ENCODE data around the gene TMEM258. TPM values are rescaled to one million over a fixed set of nuclear protein-coding genes. Genes with fewer than 3 reads are reported as not detected.

The TMEM258 gene
- total and polyA plus RNA-seq, 2 donors, result 148 to 161 TPM

GRCh38 chr11:61769169-61769920, 23.1 kb downstream of the TMEM258 start:
- H3K27ac ChIP-seq (ENCODE audit: low read depth in 1 of 2, low read length in 1 of 2), result no peak overlapping the region
- H3K27me3 ChIP-seq (ENCODE audit: control insufficient read depth in 2 of 2, insufficient read depth in 1 of 2, low read length in 1 of 2), result no peaks in the 10 kb centered on the region
- H3K4me3 ChIP-seq (ENCODE audit: low read length in 2 of 2), result no peak overlapping the region
- DNase-seq (ENCODE audit: low read depth in 6 of 9, low spot score in 9 of 9), result no peak
- 97% methylated on average over 33 of the region's 33 CpGs for WGBS
- no peaks in the 10 kb centered on the region for H3K36me3 ChIP-seq (ENCODE audit: control insufficient read depth in 2 of 2, insufficient read depth in 2 of 2, low read length in 1 of 2)
- H3K4me1 ChIP-seq (ENCODE audit: control insufficient read depth in 2 of 2, insufficient read depth in 2 of 2, low read length in 2 of 2), result peaks cover 0 to 4% of the 10 kb centered on the region in 2 donors
- no peaks in the 10 kb centered on the region for H3K9me3 ChIP-seq (ENCODE audit: control insufficient read depth in 2 of 2, insufficient read depth in 1 of 2, low read length in 1 of 2)

- WGBS, result 82% methylated on average over 11 of the region's 11 CpGs
- no peaks in the 10 kb centered on the region for H3K9me3 ChIP-seq (ENCODE audit: control insufficient read depth in 2 of 2, insufficient read depth in 1 of 2, low read length in 1 of 2)
- no peaks in the 10 kb centered on the region for H3K36me3 ChIP-seq (ENCODE audit: control insufficient read depth in 2 of 2, insufficient read depth in 2 of 2, low read length in 1 of 2)
- H3K4me1 ChIP-seq (ENCODE audit: control insufficient read depth in 2 of 2, insufficient read depth in 2 of 2, low read length in 2 of 2), result peaks cover 0 to 4% of the 10 kb centered on the region in 2 donors
- H3K27ac ChIP-seq (ENCODE audit: low read depth in 1 of 2, low read length in 1 of 2), result no peak overlapping the region
- no peaks in the 10 kb centered on the region for H3K27me3 ChIP-seq (ENCODE audit: control insufficient read depth in 2 of 2, insufficient read depth in 1 of 2, low read length in 1 of 2)
- DNase-seq (ENCODE audit: low read depth in 6 of 9, low spot score in 9 of 9), result no peak
- H3K4me3 ChIP-seq (ENCODE audit: low read length in 2 of 2), result no peak overlapping the region
Measured at GRCh38 chr11:61768376-61769076, 23.9 kb downstream of the TMEM258 start.

- Histone ChIP-seq H3K27ac (ENCODE audit: low read depth in 1 of 2, low read length in 1 of 2) (no peak overlapping the region), H3K27me3 (ENCODE audit: control insufficient read depth in 2 of 2, insufficient read depth in 1 of 2, low read length in 1 of 2) (peaks cover 0 to 9% of the 10 kb centered on the region in 2 donors), H3K4me1 (ENCODE audit: control insufficient read depth in 2 of 2, insufficient read depth in 2 of 2, low read length in 2 of 2) (no peaks in the 10 kb centered on the region), H3K36me3 (ENCODE audit: control insufficient read depth in 2 of 2, insufficient read depth in 2 of 2, low read length in 1 of 2) (no peaks in the 10 kb centered on the region), H3K4me3 (ENCODE audit: low read length in 2 of 2) (no peak overlapping the region), H3K9me3 (ENCODE audit: control insufficient read depth in 2 of 2, insufficient read depth in 1 of 2, low read length in 1 of 2) (no peaks in the 10 kb centered on the region)
- 80% methylated on average over 13 of the region's 13 CpGs for WGBS
- no peak for DNase-seq (ENCODE audit: low read depth in 6 of 9, low spot score in 9 of 9)
Measured at GRCh38 chr11:61766353-61766841, 26.0 kb downstream of the TMEM258 start.

GRCh38 chr11:61765550-61766253, 26.7 kb downstream of the TMEM258 start:
- 95% methylated on average over 26 of the region's 26 CpGs for WGBS
- Histone ChIP-seq H3K27ac (ENCODE audit: low read depth in 1 of 2, low read length in 1 of 2) (no peak overlapping the region), H3K27me3 (ENCODE audit: control insufficient read depth in 2 of 2, insufficient read depth in 1 of 2, low read length in 1 of 2) (peaks cover 0 to 9% of the 10 kb centered on the region in 2 donors), H3K4me1 (ENCODE audit: control insufficient read depth in 2 of 2, insufficient read depth in 2 of 2, low read length in 2 of 2) (no peaks in the 10 kb centered on the region), H3K36me3 (ENCODE audit: control insufficient read depth in 2 of 2, insufficient read depth in 2 of 2, low read length in 1 of 2) (no peaks in the 10 kb centered on the region), H3K9me3 (ENCODE audit: control insufficient read depth in 2 of 2, insufficient read depth in 1 of 2, low read length in 1 of 2) (no peaks in the 10 kb centered on the region), H3K4me3 (ENCODE audit: low read length in 2 of 2) (no peak overlapping the region)
- DNase-seq (ENCODE audit: low read depth in 6 of 9, low spot score in 9 of 9), result no peak

GRCh38 chr11:61764606-61765260, 27.7 kb downstream of the TMEM258 start:
- 89% methylated on average over 22 of the region's 22 CpGs for WGBS
- H3K4me3 ChIP-seq (ENCODE audit: low read length in 2 of 2), result no peak overlapping the region
- peaks cover 0 to 9% of the 10 kb centered on the region in 2 donors for H3K27me3 ChIP-seq (ENCODE audit: control insufficient read depth in 2 of 2, insufficient read depth in 1 of 2, low read length in 1 of 2)
- H3K36me3 ChIP-seq (ENCODE audit: control insufficient read depth in 2 of 2, insufficient read depth in 2 of 2, low read length in 1 of 2), result no peaks in the 10 kb centered on the region
- no peak overlapping the region for H3K27ac ChIP-seq (ENCODE audit: low read depth in 1 of 2, low read length in 1 of 2)
- H3K9me3 ChIP-seq (ENCODE audit: control insufficient read depth in 2 of 2, insufficient read depth in 1 of 2, low read length in 1 of 2), result no peaks in the 10 kb centered on the region
- DNase-seq (ENCODE audit: low read depth in 6 of 9, low spot score in 9 of 9), result no peak
- H3K4me1 ChIP-seq (ENCODE audit: control insufficient read depth in 2 of 2, insufficient read depth in 2 of 2, low read length in 2 of 2), result no peaks in the 10 kb centered on the region

GRCh38 chr11:61763930-61764605, 28.3 kb downstream of the TMEM258 start:
- WGBS, result 94% methylated on average over 23 of the region's 23 CpGs
- DNase-seq (ENCODE audit: low read depth in 6 of 9, low spot score in 9 of 9), result no peak
- no peak overlapping the region for H3K27ac ChIP-seq (ENCODE audit: low read depth in 1 of 2, low read length in 1 of 2)

GRCh38 chr11:61762798-61763197, 29.6 kb downstream of the TMEM258 start:
- no peak for DNase-seq (ENCODE audit: low read depth in 6 of 9, low spot score in 9 of 9)
- Histone ChIP-seq H3K4me3 (ENCODE audit: low read length in 2 of 2) (no peak overlapping the region), H3K27ac (ENCODE audit: low read depth in 1 of 2, low read length in 1 of 2) (no peak overlapping the region), H3K9me3 (ENCODE audit: control insufficient read depth in 2 of 2, insufficient read depth in 1 of 2, low read length in 1 of 2) (no peaks in the 10 kb centered on the region), H3K36me3 (ENCODE audit: control insufficient read depth in 2 of 2, insufficient read depth in 2 of 2, low read length in 1 of 2) (no peaks in the 10 kb centered on the region), H3K27me3 (ENCODE audit: control insufficient read depth in 2 of 2, insufficient read depth in 1 of 2, low read length in 1 of 2) (peaks cover 0 to 9% of the 10 kb centered on the region in 2 donors), H3K4me1 (ENCODE audit: control insufficient read depth in 2 of 2, insufficient read depth in 2 of 2, low read length in 2 of 2) (peaks cover 0 to 4% of the 10 kb centered on the region in 2 donors)
- 54% methylated on average over 15 of the region's 15 CpGs for WGBS

More at GRCh38 chr11:61763930-61764605, 28.3 kb downstream of the TMEM258 start:
- H3K4me3 ChIP-seq (ENCODE audit: low read length in 2 of 2), result no peak overlapping the region
- peaks cover 0 to 2% of the 10 kb centered on the region in 2 donors for H3K4me1 ChIP-seq (ENCODE audit: control insufficient read depth in 2 of 2, insufficient read depth in 2 of 2, low read length in 2 of 2)
- H3K36me3 ChIP-seq (ENCODE audit: control insufficient read depth in 2 of 2, insufficient read depth in 2 of 2, low read length in 1 of 2), result no peaks in the 10 kb centered on the region
- H3K27me3 ChIP-seq (ENCODE audit: control insufficient read depth in 2 of 2, insufficient read depth in 1 of 2, low read length in 1 of 2), result peaks cover 0 to 9% of the 10 kb centered on the region in 2 donors
- H3K9me3 ChIP-seq (ENCODE audit: control insufficient read depth in 2 of 2, insufficient read depth in 1 of 2, low read length in 1 of 2), result no peaks in the 10 kb centered on the region

- 84% methylated on average over 10 of the region's 10 CpGs for WGBS
- DNase-seq (ENCODE audit: low read depth in 6 of 9, low spot score in 9 of 9), result no peak
- H3K27ac ChIP-seq (ENCODE audit: low read depth in 1 of 2, low read length in 1 of 2), result no peak overlapping the region
- no peaks in the 10 kb centered on the region for H3K9me3 ChIP-seq (ENCODE audit: control insufficient read depth in 2 of 2, insufficient read depth in 1 of 2, low read length in 1 of 2)
- H3K27me3 ChIP-seq (ENCODE audit: control insufficient read depth in 2 of 2, insufficient read depth in 1 of 2, low read length in 1 of 2), result peaks cover 0 to 9% of the 10 kb centered on the region in 2 donors
- H3K4me3 ChIP-seq (ENCODE audit: low read length in 2 of 2), result no peak overlapping the region
- no peaks in the 10 kb centered on the region for H3K36me3 ChIP-seq (ENCODE audit: control insufficient read depth in 2 of 2, insufficient read depth in 2 of 2, low read length in 1 of 2)
- peaks cover 0 to 4% of the 10 kb centered on the region in 2 donors for H3K4me1 ChIP-seq (ENCODE audit: control insufficient read depth in 2 of 2, insufficient read depth in 2 of 2, low read length in 2 of 2)
Measured at GRCh38 chr11:61762223-61762615, 30.2 kb downstream of the TMEM258 start.
